Activated T-helper 2 cell treated with anti-CD3 and anti-CD28 coated beads, Interferon-gamma antibody, Interleukin-2, Interleukin-4, amounts not matched to agents 10 μg/mL and 5 μg/mL and 100 μg/mL, durations not matched to agents 14 hours and 24 hours and 36 hours (primary cell): ENCODE results near the gene C17orf113. TPM values are rescaled to one million over a fixed set of nuclear protein-coding genes. Genes with fewer than 3 reads are reported as not detected.

Source experiments
- DNase-seq: peaks from one replicate; pipeline ENCODE4 v3.0.0; 2021; ENCODE audit warnings: low spot score
- H3K27ac Mint-ChIP-seq: one replicate; pipeline ENCODE4 v1.8.0; 2021; ENCODE audit warnings: mixed read lengths
- H3K27me3 Mint-ChIP-seq: one replicate; pipeline ENCODE4 v1.8.0; 2021; ENCODE audit warnings: low read depth, mixed read lengths
- H3K36me3 Mint-ChIP-seq: one replicate; pipeline ENCODE4 v1.8.0; 2021; ENCODE audit warnings: low read depth, mixed read lengths
- H3K4me1 Mint-ChIP-seq: one replicate; pipeline ENCODE4 v1.8.0; 2021; ENCODE audit warnings: low read depth, mixed read lengths
- H3K4me3 Mint-ChIP-seq: one replicate; pipeline ENCODE4 v1.8.0; 2021; ENCODE audit warnings: low read depth, mild to moderate bottlenecking, moderate library complexity, mixed read lengths
- H3K9me3 Mint-ChIP-seq: one replicate; pipeline ENCODE4 v1.8.0; 2021; ENCODE audit warnings: mixed read lengths
- intact Hi-C: fragments of 100-400 bp; cut with micrococcal nuclease; formaldehyde crosslinking; loops from one replicate; pipeline ENCODE4 v1.15.1; 2023
- total RNA-seq: library from RNA; stranded (reverse); gene quantifications from 2 replicates; pipeline ENCODE4 v1.2.3, GENCODE V29; 2022

C17orf113 gene
- total RNA-seq, 1 donor from 2014 or later: 0.21 TPM

- intact Hi-C loops: no loop called here
- H3K9me3 Mint-ChIP-seq: no peaks in the 10 kb centered on the region
- H3K36me3 Mint-ChIP-seq: no peaks in the 10 kb centered on the region
- H3K27me3 Mint-ChIP-seq: no peaks in the 10 kb centered on the region
- H3K27ac Mint-ChIP-seq: no peak overlapping the region
- DNase-seq: no peak
- peaks cover 10% of the 10 kb centered on the region for H3K4me1 Mint-ChIP-seq
- H3K4me3 Mint-ChIP-seq: no peak overlapping the region
Measured at GRCh38 chr17:42061646-42062487, 11.5 kb upstream of the C17orf113 start.

- Mint-ChIP-seq H3K27ac (no peak overlapping the region), H3K4me3 (no peak overlapping the region), H3K4me1 (peaks cover 9% of the 10 kb centered on the region), H3K27me3 (no peaks in the 10 kb centered on the region), H3K9me3 (no peaks in the 10 kb centered on the region), H3K36me3 (no peaks in the 10 kb centered on the region)
- intact Hi-C loops: no loop called here
- DNase-seq: no peak
Measured at GRCh38 chr17:42060231-42060630, 9.8 kb upstream of the C17orf113 start.

- H3K27me3 Mint-ChIP-seq: peaks cover 2% of the 10 kb centered on the region
- no peaks in the 10 kb centered on the region for H3K36me3 Mint-ChIP-seq
- peaks cover 5% of the 10 kb centered on the region for H3K4me1 Mint-ChIP-seq
- no peak overlapping the region for H3K4me3 Mint-ChIP-seq
- H3K9me3 Mint-ChIP-seq: no peaks in the 10 kb centered on the region
- no peak overlapping the region for H3K27ac Mint-ChIP-seq
- intact Hi-C loops: no loop called here
- no peak for DNase-seq
Measured at GRCh38 chr17:42059815-42060214, 9.4 kb upstream of the C17orf113 start.

GRCh38 chr17:42058063-42058462 lies 7.7 kb upstream of the C17orf113 start:
- Mint-ChIP-seq H3K4me3 (no peak overlapping the region), H3K4me1 (no peaks in the 10 kb centered on the region), H3K9me3 (no peaks in the 10 kb centered on the region), H3K27me3 (peaks cover 14% of the 10 kb centered on the region), H3K27ac (no peak overlapping the region), H3K36me3 (no peaks in the 10 kb centered on the region)
- DNase-seq: no peak
- intact Hi-C loops: no loop called here

- H3K9me3 Mint-ChIP-seq: no peaks in the 10 kb centered on the region
- no peak for DNase-seq
- H3K36me3 Mint-ChIP-seq: no peaks in the 10 kb centered on the region
- H3K4me1 Mint-ChIP-seq: no peaks in the 10 kb centered on the region
- no peak overlapping the region for H3K4me3 Mint-ChIP-seq
- peaks cover 28% of the 10 kb centered on the region for H3K27me3 Mint-ChIP-seq
- H3K27ac Mint-ChIP-seq: no peak overlapping the region
- intact Hi-C loops: no loop called here
Measured at GRCh38 chr17:42056635-42057034, 6.2 kb upstream of the C17orf113 start.

- Mint-ChIP-seq H3K4me3 (no peak overlapping the region), H3K4me1 (peaks cover 4% of the 10 kb centered on the region), H3K27me3 (peaks cover 38% of the 10 kb centered on the region), H3K9me3 (no peaks in the 10 kb centered on the region), H3K36me3 (no peaks in the 10 kb centered on the region), H3K27ac (no peak overlapping the region)
- intact Hi-C loops: no loop called here
- DNase-seq: no peak
Measured at GRCh38 chr17:42055496-42055895, 5.1 kb upstream of the C17orf113 start.

- Mint-ChIP-seq H3K4me3 (no peak overlapping the region), H3K36me3 (no peaks in the 10 kb centered on the region), H3K4me1 (peaks cover 4% of the 10 kb centered on the region), H3K27me3 (peaks cover 40% of the 10 kb centered on the region), H3K27ac (no peak overlapping the region), H3K9me3 (no peaks in the 10 kb centered on the region)
- DNase-seq: no peak
- intact Hi-C loops: no loop called here
Measured at GRCh38 chr17:42055027-42055426, 4.6 kb upstream of the C17orf113 start.

- Mint-ChIP-seq H3K9me3 (no peaks in the 10 kb centered on the region), H3K4me1 (peaks cover 4% of the 10 kb centered on the region), H3K4me3 (no peak overlapping the region), H3K27me3 (peaks cover 51% of the 10 kb centered on the region), H3K27ac (no peak overlapping the region), H3K36me3 (no peaks in the 10 kb centered on the region)
- intact Hi-C loops: no loop called here
- DNase-seq: no peak
Measured at GRCh38 chr17:42053731-42054500, 3.5 kb upstream of the C17orf113 start.

- Mint-ChIP-seq H3K27me3 (peaks cover 58% of the 10 kb centered on the region), H3K27ac (no peak overlapping the region), H3K4me1 (peaks cover 4% of the 10 kb centered on the region), H3K4me3 (no peak overlapping the region), H3K36me3 (no peaks in the 10 kb centered on the region), H3K9me3 (no peaks in the 10 kb centered on the region)
- intact Hi-C loops: no loop called here
- DNase-seq: no peak
Measured at GRCh38 chr17:42052346-42052877, 2.0 kb upstream of the C17orf113 start.

- Mint-ChIP-seq H3K4me1 (peaks cover 4% of the 10 kb centered on the region), H3K4me3 (peak overlapping the region; percentile 14), H3K27me3 (peaks cover 58% of the 10 kb centered on the region)
Measured at GRCh38 chr17:42051645-42052044, 1.2 kb upstream of the C17orf113 start.

GRCh38 chr17:42051013-42051400 lies 606 bp upstream of the C17orf113 start:
- DNase-seq: no peak
- Mint-ChIP-seq H3K4me1 (peaks cover 4% of the 10 kb centered on the region), H3K4me3 (peak overlapping the region; percentile 63), H3K27me3 (peaks cover 58% of the 10 kb centered on the region), H3K27ac (no peak overlapping the region), H3K36me3 (no peaks in the 10 kb centered on the region), H3K9me3 (no peaks in the 10 kb centered on the region)
- intact Hi-C loops: no loop called here

More at GRCh38 chr17:42051645-42052044, 1.2 kb upstream of the C17orf113 start:
- no peak for DNase-seq
- H3K27ac Mint-ChIP-seq: no peak overlapping the region
- no peaks in the 10 kb centered on the region for H3K36me3 Mint-ChIP-seq
- intact Hi-C loops: no loop called here
- no peaks in the 10 kb centered on the region for H3K9me3 Mint-ChIP-seq

- Mint-ChIP-seq H3K27ac (no peak overlapping the region), H3K27me3 (peaks cover 58% of the 10 kb centered on the region), H3K4me3 (peak overlapping the region; percentile 60), H3K36me3 (no peaks in the 10 kb centered on the region), H3K9me3 (no peaks in the 10 kb centered on the region), H3K4me1 (peaks cover 4% of the 10 kb centered on the region)
- DNase-seq: no peak
- intact Hi-C loops: no loop called here
Measured at GRCh38 chr17:42049834-42050392, 488 bp downstream of the C17orf113 start.

GRCh38 chr17:42047343-42047742 lies 3.1 kb downstream of the C17orf113 start:
- H3K36me3 Mint-ChIP-seq: no peaks in the 10 kb centered on the region
- H3K27ac Mint-ChIP-seq: no peak overlapping the region
- H3K4me1 Mint-ChIP-seq: peaks cover 4% of the 10 kb centered on the region
- DNase-seq: no peak
- no peaks in the 10 kb centered on the region for H3K9me3 Mint-ChIP-seq
- peaks cover 39% of the 10 kb centered on the region for H3K27me3 Mint-ChIP-seq
- intact Hi-C loops: no loop called here
- H3K4me3 Mint-ChIP-seq: no peak overlapping the region
